Measurements from ENCODE around the gene SCYL1. TPM values are rescaled to one million over a fixed set of nuclear protein-coding genes. Genes with fewer than 3 reads are reported as not detected.

SCYL1 gene
- total RNA-seq, 1 donor from 2014 or later: 34.2 TPM

- DNase-seq: no peak
Measured at GRCh38 chr11:65571420-65571819, 46.5 kb downstream of the SCYL1 start.

- no peak for DNase-seq
Measured at GRCh38 chr11:65571940-65572339, 47.1 kb downstream of the SCYL1 start.

- DNase-seq: peak; percentile 86
Measured at GRCh38 chr11:65572356-65573051, 47.6 kb downstream of the SCYL1 start, which contains the start of gene FAM89B. Gene FAM89B (plus strand): TSS chr11:65572538. CDS start chr11:65572670, 132 bp downstream.

DNA sequence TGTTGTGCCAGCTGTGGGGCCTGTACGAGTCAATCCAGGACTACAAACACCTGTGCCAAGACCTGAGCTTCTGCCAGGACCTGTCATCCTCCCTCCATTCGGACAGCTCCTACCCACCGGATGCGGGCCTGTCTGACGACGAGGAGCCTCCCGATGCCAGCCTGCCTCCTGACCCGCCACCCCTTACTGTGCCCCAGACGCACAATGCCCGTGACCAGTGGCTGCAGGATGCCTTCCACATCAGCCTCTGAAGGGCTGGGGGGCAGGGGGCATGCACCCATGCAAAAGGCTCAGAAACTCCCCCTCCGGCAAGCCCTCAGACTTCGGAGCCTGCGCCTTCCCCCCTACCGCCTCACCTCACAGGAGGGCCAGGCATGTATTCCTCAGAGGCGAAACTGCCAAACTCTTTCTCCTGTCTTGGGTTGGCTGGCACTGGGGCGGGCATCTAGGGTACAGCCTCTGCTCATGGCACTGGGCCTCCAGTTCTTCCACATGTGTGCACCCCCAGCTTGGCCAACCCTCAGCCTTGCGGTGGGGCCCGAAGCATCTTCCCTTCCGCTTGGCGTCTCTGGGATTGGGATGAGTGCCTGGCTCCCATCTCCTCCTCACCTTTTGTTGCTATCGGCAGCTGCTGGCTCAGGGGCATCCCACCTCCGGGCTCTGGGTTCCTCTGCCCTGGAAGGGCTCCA is 48.7 kb downstream of the SCYL1 start:
- no peak for DNase-seq

DNA sequence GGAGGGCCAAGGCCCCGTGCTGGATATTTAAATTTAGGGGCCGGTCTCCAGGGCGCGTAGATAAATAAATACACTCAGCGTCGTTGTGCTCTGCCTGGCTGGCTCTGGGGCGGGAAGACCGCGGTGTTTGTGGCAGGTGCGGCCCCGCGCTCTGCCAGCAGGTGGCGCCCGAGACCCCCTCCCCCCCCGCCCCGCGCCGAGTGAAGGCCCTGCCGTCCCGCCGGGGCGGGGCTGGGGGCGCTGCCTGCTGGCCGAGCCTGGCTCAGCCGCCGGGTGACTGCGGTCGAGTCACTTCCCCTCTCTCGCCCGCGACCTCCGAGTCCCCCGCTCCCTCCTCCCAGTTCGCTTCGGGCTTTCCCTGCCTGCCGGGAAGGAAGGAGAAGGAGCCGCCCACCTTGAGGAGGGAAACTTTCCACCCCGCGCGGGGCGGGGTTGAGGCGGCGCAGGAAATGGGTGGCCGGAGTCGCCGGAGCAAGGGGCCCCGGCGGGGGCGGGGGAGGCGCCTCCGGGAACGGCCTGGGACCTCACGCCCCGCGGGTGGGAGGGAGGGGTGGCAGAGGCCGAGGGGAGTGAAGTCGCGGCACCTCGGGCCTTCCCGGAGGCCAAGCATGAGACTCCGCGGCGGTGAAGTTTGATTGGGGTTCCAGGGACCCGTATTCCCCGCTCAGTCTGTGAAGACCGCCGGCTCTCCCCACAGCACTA is 49.4 kb downstream of the SCYL1 start:
- DNase-seq: peak; percentile 74

- no peak for DNase-seq
Measured at GRCh38 chr11:65574811-65575567, 50.1 kb downstream of the SCYL1 start.

DNA sequence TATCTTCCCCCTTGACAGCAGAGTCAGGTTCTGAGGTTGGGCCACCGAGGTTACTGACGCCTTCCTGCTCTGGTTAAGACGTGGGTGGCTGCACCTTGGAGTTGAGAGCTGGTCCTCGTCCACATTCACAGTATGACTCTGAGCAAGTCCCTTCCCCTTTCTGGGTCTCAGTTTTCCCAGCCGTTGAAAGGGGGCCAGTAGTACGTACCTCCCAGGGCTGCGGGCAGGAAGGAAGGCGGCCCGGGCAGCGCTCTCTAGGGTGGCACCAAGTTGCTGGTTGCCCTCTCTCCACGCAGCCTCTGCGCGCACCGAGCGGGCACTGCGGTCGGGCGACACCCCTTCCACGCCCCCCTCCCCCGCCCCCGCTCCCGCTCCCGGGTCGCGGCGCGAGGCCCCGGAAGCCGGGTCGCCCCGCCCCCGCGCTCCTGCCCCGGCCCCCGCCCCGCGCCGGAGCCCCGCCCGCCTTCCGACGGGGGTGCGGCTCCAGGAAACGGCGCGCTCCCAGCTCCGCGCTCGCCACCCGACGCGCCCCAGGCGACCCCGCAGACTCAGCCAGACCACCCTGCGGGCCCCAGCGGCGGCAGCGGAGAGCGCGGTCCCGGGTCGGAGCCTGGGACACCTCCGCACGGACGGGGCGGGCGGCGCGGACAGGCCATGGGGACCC is 50.8 kb downstream of the SCYL1 start, which contains the start of gene EHBP1L1:
TSS of gene EHBP1L1 (plus strand) at position 486 of the 664 bp plus-strand sequence. CDS start 250 bp downstream, outside the sequence.
- no peak for DNase-seq

- DNase-seq: no peak
Measured at GRCh38 chr11:65576232-65576866, 51.5 kb downstream of the SCYL1 start.

DNA sequence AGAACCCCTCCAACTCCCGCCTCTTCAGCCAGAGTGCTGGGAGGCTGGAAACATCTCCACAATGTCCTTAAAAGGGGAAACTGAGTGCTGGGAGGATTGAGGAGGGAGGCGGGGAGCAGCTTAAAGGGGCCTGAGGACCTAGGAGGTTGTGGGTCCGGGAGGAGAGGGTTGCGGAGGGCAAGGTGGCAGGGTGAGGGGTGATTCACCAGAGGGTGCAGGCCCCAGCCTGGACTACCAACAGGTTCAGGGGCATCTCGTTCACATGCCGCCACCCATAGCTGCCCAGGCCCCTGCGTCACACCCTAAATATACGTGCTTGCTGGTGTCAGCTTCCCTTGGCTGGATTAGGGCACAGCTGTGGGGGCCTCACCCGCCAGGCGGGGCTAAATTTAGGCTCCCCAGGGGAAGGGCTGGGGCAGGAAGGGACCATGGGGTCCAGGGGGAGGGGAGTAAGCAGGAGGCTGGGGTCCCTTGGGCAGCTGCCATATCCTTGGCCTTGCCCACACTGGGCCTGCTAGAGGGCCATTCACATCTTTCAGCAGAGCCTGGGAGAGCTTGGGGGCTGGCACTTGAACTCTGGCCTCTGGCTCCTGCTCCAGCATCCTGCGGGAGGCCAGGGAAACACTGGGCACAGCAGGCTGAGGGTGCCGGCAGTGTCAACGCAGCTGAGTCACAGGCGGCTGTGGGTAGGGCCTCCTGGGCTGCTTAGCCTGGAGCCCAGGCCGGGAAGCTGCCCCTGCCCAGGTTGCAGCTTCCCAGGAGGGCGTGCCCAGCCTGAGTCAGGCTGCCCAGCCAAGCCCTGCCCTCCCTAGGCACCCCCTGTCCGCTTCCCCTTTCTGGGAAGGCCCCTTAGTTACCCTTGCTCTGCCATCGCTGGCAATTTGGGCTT is 52.2 kb downstream of the SCYL1 start:
- no peak for DNase-seq

- no peak for DNase-seq
Measured at GRCh38 chr11:65577756-65578109, 52.9 kb downstream of the SCYL1 start.

DNA sequence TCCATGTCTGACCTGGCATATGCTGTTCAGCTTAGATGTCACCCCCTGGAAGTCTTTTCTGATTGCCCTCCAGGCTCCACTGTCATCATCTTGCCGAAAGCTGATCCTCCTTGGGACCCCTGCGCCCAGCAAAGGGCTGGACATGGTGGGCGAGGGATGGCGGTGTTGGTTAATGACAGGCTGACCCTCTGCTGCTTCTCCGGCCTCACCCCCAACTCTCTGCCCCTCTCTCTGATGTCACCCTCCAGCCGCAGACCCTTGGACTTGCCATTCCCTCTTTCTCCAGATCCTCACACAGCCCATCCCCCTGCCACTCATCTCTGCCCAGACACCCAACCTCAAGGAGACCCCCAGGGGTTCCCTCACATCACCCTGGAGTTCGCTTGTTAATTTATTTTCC is 53.3 kb downstream of the SCYL1 start:
- no peak for DNase-seq

- no peak for DNase-seq
Measured at GRCh38 chr11:65578667-65579066, 53.8 kb downstream of the SCYL1 start.

DNA sequence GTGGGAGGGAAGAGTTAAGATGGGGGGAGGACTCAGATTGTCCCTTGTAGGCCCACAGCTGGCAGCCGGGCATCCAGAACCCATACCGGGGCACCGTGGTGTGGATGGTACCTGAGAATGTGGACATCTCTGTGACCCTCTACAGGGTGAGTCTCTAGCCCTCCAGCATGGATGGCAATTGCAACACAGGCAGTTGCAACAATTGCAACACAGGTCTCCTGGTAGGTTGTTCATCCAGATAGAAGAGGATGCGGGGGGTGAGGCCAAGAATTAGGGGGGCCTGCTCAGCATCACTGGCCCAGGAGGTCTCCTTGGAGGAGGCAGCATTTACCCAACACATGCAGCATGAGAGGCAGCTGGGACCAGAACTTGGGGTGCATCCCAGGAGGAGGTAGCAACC is 54.4 kb downstream of the SCYL1 start:
- DNase-seq: no peak

- no peak for DNase-seq
Measured at GRCh38 chr11:65580031-65580692, 55.3 kb downstream of the SCYL1 start.

DNA sequence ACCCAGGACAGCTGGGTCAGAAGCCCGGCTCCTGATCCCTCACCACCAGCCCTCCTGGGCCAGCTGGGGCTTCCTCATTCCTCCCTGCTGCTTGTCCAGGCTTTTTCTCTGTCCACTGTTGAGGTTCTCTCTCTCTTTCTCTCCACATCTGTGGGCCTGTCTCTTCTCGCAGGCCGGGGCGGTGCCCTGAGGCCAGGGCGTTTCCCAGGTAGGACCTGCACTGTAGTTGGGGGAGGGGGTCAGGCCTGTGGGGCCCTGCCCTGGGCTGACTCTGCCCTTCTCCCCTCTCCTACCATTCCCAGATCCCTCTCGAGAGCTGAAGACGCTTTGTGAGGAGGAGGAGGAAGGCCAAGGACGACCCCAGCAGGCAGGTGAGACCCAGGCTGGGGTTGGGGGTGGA is 55.9 kb downstream of the SCYL1 start:
- DNase-seq: no peak

DNA sequence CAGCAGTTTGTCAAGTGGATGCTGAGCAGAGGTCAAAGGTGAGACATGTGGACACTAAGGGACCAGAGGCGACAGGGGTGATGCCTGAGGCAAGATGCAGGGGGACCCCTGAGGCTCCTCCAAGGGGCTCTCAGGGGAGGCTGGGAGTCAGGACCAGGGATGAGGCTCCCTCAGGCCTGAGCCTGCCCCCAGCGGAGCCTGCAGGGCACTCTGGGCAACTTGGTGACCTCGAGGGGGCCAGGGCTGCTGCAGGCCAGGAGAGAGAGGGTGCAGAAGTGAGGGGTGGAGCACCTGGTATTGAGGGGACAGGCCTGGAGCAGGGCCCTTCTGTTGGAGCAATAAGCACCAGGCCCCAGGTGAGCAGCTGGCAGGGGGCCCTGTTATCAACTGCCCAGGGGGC is 57.0 kb downstream of the SCYL1 start:
- DNase-seq: no peak

- no peak for DNase-seq
Measured at GRCh38 chr11:65583589-65583988, 58.7 kb downstream of the SCYL1 start.

DNA sequence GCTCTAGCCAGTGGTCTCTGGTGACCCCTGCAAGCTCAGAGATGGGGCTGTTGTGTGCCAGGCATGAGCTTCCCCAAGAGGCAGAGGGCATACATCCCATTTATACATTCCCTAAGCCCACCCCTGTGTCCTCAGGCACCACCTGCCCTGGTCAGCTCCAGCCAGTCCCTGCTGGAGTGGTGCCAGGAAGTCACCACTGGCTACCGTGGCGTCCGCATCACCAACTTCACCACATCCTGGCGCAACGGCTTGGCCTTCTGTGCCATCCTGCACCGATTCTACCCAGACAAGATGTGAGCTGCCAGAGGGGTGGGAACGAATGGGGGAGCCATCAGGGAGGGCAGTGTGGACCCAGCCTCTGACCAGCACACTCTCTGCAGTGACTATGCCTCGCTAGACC is 59.2 kb downstream of the SCYL1 start:
- DNase-seq: no peak

DNA sequence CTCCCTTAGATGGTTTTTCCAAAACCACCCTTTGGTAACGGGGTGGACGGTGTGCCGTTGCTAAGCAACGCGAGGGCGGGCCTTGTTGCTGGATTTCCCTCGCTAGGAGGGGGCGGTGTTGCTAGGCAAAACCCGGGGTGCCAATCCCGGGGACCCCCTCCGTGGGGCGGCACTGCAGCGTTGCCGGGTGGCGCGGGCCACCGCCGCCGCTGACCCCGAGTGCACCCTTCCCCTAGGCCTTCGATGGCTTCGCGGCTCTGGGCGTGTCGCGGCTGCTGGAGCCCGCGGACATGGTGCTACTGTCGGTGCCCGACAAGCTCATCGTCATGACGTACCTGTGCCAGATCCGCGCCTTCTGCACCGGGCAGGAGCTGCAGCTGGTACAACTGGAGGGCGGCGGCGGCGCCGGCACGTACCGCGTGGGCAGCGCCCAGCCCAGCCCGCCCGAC is 59.9 kb downstream of the SCYL1 start:
- DNase-seq: peak; percentile 37

All from occipital lobe (tissue), 2 donors.